ENCODE data around the gene BBS5.

- TF ChIP-seq CTCF (IDR thresholded peaks at IDR 0.05; ENCODE audit: poor library complexity, severe bottlenecking) (peak; percentile 62), EP300 (conservative IDR thresholded peaks at IDR 0.05; ENCODE audit: poor library complexity, severe bottlenecking) (no peak), MXI1 (conservative IDR thresholded peaks at IDR 0.05; ENCODE audit: poor library complexity, severe bottlenecking) (no peak), EZH2 (IDR thresholded peaks at IDR 0.05; ENCODE audit: borderline replicate concordance, insufficient read depth, low read length, poor library complexity, severe bottlenecking) (no peak), SMC3 (conservative IDR thresholded peaks at IDR 0.05; ENCODE audit: poor library complexity) (peak; percentile 55), REST (IDR thresholded peaks at IDR 0.05; ENCODE audit: borderline replicate concordance) (no peak), POLR2AphosphoS5 (IDR thresholded peaks at IDR 0.05) (no peak), RAD21 (conservative IDR thresholded peaks at IDR 0.05) (peak; percentile 71)
Observed at GRCh38 chr2:169452080-169452479, 27.2 kb upstream of the BBS5 start.

Data from neural cell (in vitro differentiated cells).